ENCODE results near the gene ARID1A. TPM values are rescaled to one million over a fixed set of nuclear protein-coding genes. Genes with fewer than 3 reads are reported as not detected.

Gene ARID1A
- polyA plus RNA-seq, 3 donors, result 6.6 to 84.4 (median 9.5) TPM

- WGBS (ENCODE audit: insufficient coverage), result 0% methylated on average over 11 of the region's 30 CpGs
- H3K4me2 ChIP-seq (replicated peaks; ENCODE audit: extremely low read depth, low read length, poor library complexity, severe bottlenecking), result peak overlapping the region; percentile 95
- H3K9me3 Mint-ChIP-seq, result peaks cover 0 to 2% (median 0%) of the 10 kb centered on the region in 7 donors
- no peak overlapping the region for H3K27ac Mint-ChIP-seq
- H3K79me2 ChIP-seq (ENCODE audit: insufficient read depth, low read length), result peaks cover 81% of the 10 kb centered on the region
- peak overlapping the region; percentile 64 for H2AFZ ChIP-seq (ENCODE audit: insufficient read depth, low read depth, low read length, poor library complexity, severe bottlenecking)
- TF ChIP-seq, protein P1, sequence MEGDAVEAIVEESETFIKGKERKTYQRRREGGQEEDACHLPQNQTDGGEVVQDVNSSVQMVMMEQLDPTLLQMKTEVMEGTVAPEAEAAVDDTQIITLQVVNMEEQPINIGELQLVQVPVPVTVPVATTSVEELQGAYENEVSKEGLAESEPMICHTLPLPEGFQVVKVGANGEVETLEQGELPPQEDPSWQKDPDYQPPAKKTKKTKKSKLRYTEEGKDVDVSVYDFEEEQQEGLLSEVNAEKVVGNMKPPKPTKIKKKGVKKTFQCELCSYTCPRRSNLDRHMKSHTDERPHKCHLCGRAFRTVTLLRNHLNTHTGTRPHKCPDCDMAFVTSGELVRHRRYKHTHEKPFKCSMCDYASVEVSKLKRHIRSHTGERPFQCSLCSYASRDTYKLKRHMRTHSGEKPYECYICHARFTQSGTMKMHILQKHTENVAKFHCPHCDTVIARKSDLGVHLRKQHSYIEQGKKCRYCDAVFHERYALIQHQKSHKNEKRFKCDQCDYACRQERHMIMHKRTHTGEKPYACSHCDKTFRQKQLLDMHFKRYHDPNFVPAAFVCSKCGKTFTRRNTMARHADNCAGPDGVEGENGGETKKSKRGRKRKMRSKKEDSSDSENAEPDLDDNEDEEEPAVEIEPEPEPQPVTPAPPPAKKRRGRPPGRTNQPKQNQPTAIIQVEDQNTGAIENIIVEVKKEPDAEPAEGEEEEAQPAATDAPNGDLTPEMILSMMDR (IDR thresholded peaks at IDR 0.05), result no peak
- H3K36me3 Mint-ChIP-seq, result peaks cover 5 to 7% of the 10 kb centered on the region in 2 donors
- peaks cover 58 to 69% of the 10 kb centered on the region in 2 donors for H3K4me1 ChIP-seq (ENCODE audit: control insufficient read depth in 1 of 2, insufficient read depth in 2 of 2, low read length in 2 of 2)
- H4K20me1 ChIP-seq (ENCODE audit: insufficient read depth, low read length), result peaks cover 49% of the 10 kb centered on the region
- peaks cover 20% of the 10 kb centered on the region for H3K4me1 Mint-ChIP-seq
- no peak for DNase-seq
- intact Hi-C loops (cut with micrococcal nuclease), result loop anchor here (5.0 kb wide), 2 partner anchors 45 to 90 kb away; partner anchors contain the start of gene PIGV (in 1 of the 2)
- no peaks in the 10 kb centered on the region for H3K9me3 ChIP-seq (replicated peaks in 1 of 2; ENCODE audit: control insufficient read depth in 1 of 2, insufficient read depth in 1 of 2, low read length in 2 of 2)
- no peaks in the 10 kb centered on the region for H3K27me3 Mint-ChIP-seq (ENCODE audit: low read depth in 3 of 3)
- H3K27ac ChIP-seq (ENCODE audit: low read depth in 1 of 2, low read length in 2 of 2), result peak overlapping the region; percentile 56 to 65
- H3K4me3 Mint-ChIP-seq, result no peak overlapping the region
- H3K9ac ChIP-seq (ENCODE audit: insufficient read depth, low read length, poor library complexity, severe bottlenecking), result peak overlapping the region; percentile 83
- no peaks in the 10 kb centered on the region for H3K27me3 ChIP-seq (ENCODE audit: control insufficient read depth in 2 of 2, insufficient read depth in 2 of 2, low read length in 2 of 2)
- H3K4me3 ChIP-seq (replicated peaks in 1 of 3; ENCODE audit: low read depth in 2 of 3, low read length in 3 of 3), result peak overlapping the region; percentile 63 to 89 (median 85)
- peaks cover 0 to 5% of the 10 kb centered on the region in 2 donors for H3K36me3 ChIP-seq (replicated peaks in 1 of 2; ENCODE audit: control insufficient read depth in 1 of 2, insufficient read depth in 2 of 2, low read length in 2 of 2)
Measured at GRCh38 chr1:26697431-26697977, 1.7 kb downstream of the ARID1A start.

DNA sequence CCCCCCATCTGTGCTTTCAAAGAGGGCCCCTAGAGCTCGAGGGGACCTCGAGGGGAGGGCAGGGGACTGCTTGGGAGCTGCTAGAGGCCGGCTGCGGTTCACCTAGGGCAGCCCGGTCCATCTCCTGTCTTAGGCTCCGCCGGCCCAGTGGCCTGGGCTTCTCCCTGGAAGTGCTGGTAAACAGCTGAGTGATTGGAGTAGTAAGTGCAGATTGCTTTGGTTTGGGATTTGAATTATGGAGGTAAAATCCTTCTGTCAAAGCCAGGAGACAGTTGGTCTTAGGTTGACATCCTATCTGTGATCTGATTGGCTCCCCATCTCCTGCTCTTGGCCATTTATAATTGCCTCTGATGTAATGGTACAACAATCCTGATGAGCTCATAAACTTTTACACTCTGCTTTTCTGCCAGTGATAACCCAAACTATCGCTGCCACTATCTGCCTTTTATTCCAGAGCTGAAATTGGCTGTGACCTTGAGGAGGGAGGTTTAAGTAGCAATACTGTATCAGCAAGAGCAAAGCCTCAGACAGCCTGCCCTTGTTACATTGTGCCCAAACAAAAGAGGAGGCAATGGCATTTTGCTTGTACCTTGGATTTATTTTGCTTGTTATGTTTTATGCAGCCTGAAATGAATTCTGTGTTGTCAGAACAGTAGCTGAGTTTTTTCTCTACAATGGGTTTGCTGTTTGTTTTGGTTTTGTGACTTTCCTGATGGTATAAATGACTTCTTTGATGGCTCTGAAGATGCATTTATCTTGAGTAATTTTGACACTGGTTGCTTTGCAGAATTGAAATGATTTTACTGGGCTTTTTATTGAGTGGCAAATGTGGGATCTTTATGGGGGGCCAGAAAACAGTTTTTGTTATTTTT lies 2.4 kb downstream of the ARID1A start:
- H4K20me1 ChIP-seq (ENCODE audit: insufficient read depth, low read length), result peaks cover 56% of the 10 kb centered on the region
- peaks cover 88% of the 10 kb centered on the region for H3K79me2 ChIP-seq (ENCODE audit: insufficient read depth, low read length)
- H3K27me3 Mint-ChIP-seq (ENCODE audit: low read depth in 3 of 3), result no peaks in the 10 kb centered on the region
- peaks cover 19% of the 10 kb centered on the region for H3K4me1 Mint-ChIP-seq
- H3K36me3 ChIP-seq (replicated peaks in 1 of 2; ENCODE audit: control insufficient read depth in 1 of 2, insufficient read depth in 2 of 2, low read length in 2 of 2), result peaks cover 6 to 8% of the 10 kb centered on the region in 2 donors
- H3K27me3 ChIP-seq (ENCODE audit: control insufficient read depth in 2 of 2, insufficient read depth in 2 of 2, low read length in 2 of 2), result no peaks in the 10 kb centered on the region
- TF ChIP-seq, protein P1 (IDR thresholded peaks at IDR 0.05), result no peak
- intact Hi-C loops (cut with micrococcal nuclease), result loop anchor here (5.0 kb wide), 2 partner anchors 44 to 89 kb away; partner anchors contain the start of gene PIGV (in 1 of the 2)
- H3K9ac ChIP-seq (ENCODE audit: insufficient read depth, low read length, poor library complexity, severe bottlenecking), result peak overlapping the region; percentile 83
- H3K27ac Mint-ChIP-seq, result no peak overlapping the region
- peaks cover 0 to 2% (median 0%) of the 10 kb centered on the region in 7 donors for H3K9me3 Mint-ChIP-seq
- peak; percentile 67 to 71 (median 71) for DNase-seq
- peak overlapping the region; percentile 26 for H2AFZ ChIP-seq (ENCODE audit: insufficient read depth, low read depth, low read length, poor library complexity, severe bottlenecking)
- H3K27ac ChIP-seq (ENCODE audit: low read depth in 1 of 2, low read length in 2 of 2), result peak overlapping the region; percentile 52 to 56
- peaks cover 63 to 73% of the 10 kb centered on the region in 2 donors for H3K4me1 ChIP-seq (ENCODE audit: control insufficient read depth in 1 of 2, insufficient read depth in 2 of 2, low read length in 2 of 2)
- H3K36me3 Mint-ChIP-seq, result peaks cover 5 to 7% of the 10 kb centered on the region in 2 donors
- no peaks in the 10 kb centered on the region for H3K9me3 ChIP-seq (replicated peaks in 1 of 2; ENCODE audit: control insufficient read depth in 1 of 2, insufficient read depth in 1 of 2, low read length in 2 of 2)
- no peak overlapping the region for H3K4me3 Mint-ChIP-seq
- H3K4me3 ChIP-seq (replicated peaks in 1 of 3; ENCODE audit: low read depth in 2 of 3, low read length in 3 of 3), result peak overlapping the region; percentile 63 to 89 (median 85)
- H3K4me2 ChIP-seq (replicated peaks; ENCODE audit: extremely low read depth, low read length, poor library complexity, severe bottlenecking), result peak overlapping the region; percentile 95
- WGBS (ENCODE audit: insufficient coverage), result 0% methylated on average over 7 of the region's 8 CpGs
